ENCODE results near the gene CHD9.
"Not testable (repeated sequence)": the region's sequence is repeated elsewhere in the genome, so short reads cannot be mapped to it uniquely, and the experiment has no call there.

CHD9 gene

GRCh38 chr16:53304334-53304733, 249.5 kb downstream of the CHD9 start:
- TF ChIP-seq CTCF (IDR thresholded peaks at IDR 0.05; ENCODE audit: insufficient read depth, low read depth, low read length, missing control alignments) = no peak
- H3K4me3 ChIP-seq (ENCODE audit: low read depth, low read length) = no peak overlapping the region
- no peak for DNase-seq (ENCODE audit: low read depth)

- no peak for TF ChIP-seq CTCF (IDR thresholded peaks at IDR 0.05; ENCODE audit: insufficient read depth, low read depth, low read length, missing control alignments)
- H3K4me3 ChIP-seq (ENCODE audit: low read depth, low read length) = no peak overlapping the region
- DNase-seq (ENCODE audit: low read depth) = no peak
Observed at GRCh38 chr16:53305743-53306142, 251.0 kb downstream of the CHD9 start.

- no peak for DNase-seq (ENCODE audit: low read depth)
Observed at GRCh38 chr16:53309457-53309856, 254.7 kb downstream of the CHD9 start.

GRCh38 chr16:53320992-53321391, 266.2 kb downstream of the CHD9 start:
- TF ChIP-seq CTCF (IDR thresholded peaks at IDR 0.05; ENCODE audit: insufficient read depth, low read depth, low read length, missing control alignments) = no peak
- no peak overlapping the region for H3K4me3 ChIP-seq (ENCODE audit: low read depth, low read length)
- DNase-seq (ENCODE audit: low read depth) = no peak

More at GRCh38 chr16:53309457-53309856, 254.7 kb downstream of the CHD9 start:
- no peak overlapping the region for H3K4me3 ChIP-seq (ENCODE audit: low read depth, low read length)
- no peak for TF ChIP-seq CTCF (IDR thresholded peaks at IDR 0.05; ENCODE audit: insufficient read depth, low read depth, low read length, missing control alignments)

GRCh38 chr16:53323924-53324323, 269.1 kb downstream of the CHD9 start:
- no peak for DNase-seq (ENCODE audit: low read depth)
- TF ChIP-seq CTCF (IDR thresholded peaks at IDR 0.05; ENCODE audit: insufficient read depth, low read depth, low read length, missing control alignments) = no peak
- H3K4me3 ChIP-seq (ENCODE audit: low read depth, low read length) = no peak overlapping the region

- DNase-seq (ENCODE audit: low read depth); H3K4me3 ChIP-seq (ENCODE audit: low read depth, low read length): not testable (repeated sequence)
Observed at GRCh38 chr16:53330991-53331390, 276.2 kb downstream of the CHD9 start.

- no peak overlapping the region for H3K4me3 ChIP-seq (ENCODE audit: low read depth, low read length)
- DNase-seq (ENCODE audit: low read depth) = no peak
- TF ChIP-seq CTCF (IDR thresholded peaks at IDR 0.05; ENCODE audit: insufficient read depth, low read depth, low read length, missing control alignments) = no peak
Observed at GRCh38 chr16:53334581-53334980, 279.8 kb downstream of the CHD9 start.
